Measurements from ENCODE around the gene BCAS3.

BCAS3 gene

GRCh38 chr17:61219460-61219859 lies 541.8 kb downstream of the BCAS3 start:
- TF ChIP-seq TAF1 (IDR thresholded peaks at IDR 0.05; ENCODE audit: low read depth) (no peak), MAX (IDR thresholded peaks at IDR 0.05) (no peak), TEAD4 (IDR thresholded peaks at IDR 0.05) (no peak), EP300 (IDR thresholded peaks at IDR 0.05; ENCODE audit: borderline replicate concordance) (no peak), CREB1 (IDR thresholded peaks at IDR 0.05; ENCODE audit: low read depth) (no peak), USF1 (IDR thresholded peaks at IDR 0.05) (no peak), RAD21 (IDR thresholded peaks at IDR 0.05; ENCODE audit: low read depth) (no peak)

- no peak for TF ChIP-seq TCF12 (IDR thresholded peaks at IDR 0.05; ENCODE audit: low read depth)
Measured at GRCh38 chr17:61221181-61221580, 543.5 kb downstream of the BCAS3 start.

GRCh38 chr17:61221597-61222471 lies 544.2 kb downstream of the BCAS3 start:
- TF ChIP-seq EP300 (IDR thresholded peaks at IDR 0.05; ENCODE audit: borderline replicate concordance) (no peak), TEAD4 (IDR thresholded peaks at IDR 0.05) (no peak), NFIC (IDR thresholded peaks at IDR 0.05) (no peak)

GRCh38 chr17:61223725-61224124 lies 546.1 kb downstream of the BCAS3 start:
- TF ChIP-seq CREB1 (IDR thresholded peaks at IDR 0.05; ENCODE audit: low read depth) (no peak), CEBPB (IDR thresholded peaks at IDR 0.05) (no peak), MAX (IDR thresholded peaks at IDR 0.05) (no peak), RAD21 (IDR thresholded peaks at IDR 0.05; ENCODE audit: low read depth) (no peak), TCF12 (IDR thresholded peaks at IDR 0.05; ENCODE audit: low read depth) (no peak), ZBTB7A (IDR thresholded peaks at IDR 0.05; ENCODE audit: low read depth) (no peak), EP300 (IDR thresholded peaks at IDR 0.05; ENCODE audit: borderline replicate concordance) (no peak), FOXM1 (IDR thresholded peaks at IDR 0.05; ENCODE audit: borderline replicate concordance, low read depth) (no peak), YY1 (IDR thresholded peaks at IDR 0.05; ENCODE audit: low read depth) (no peak), REST (IDR thresholded peaks at IDR 0.05; ENCODE audit: low read depth) (no peak), TEAD4 (IDR thresholded peaks at IDR 0.05) (no peak), EGR1 (IDR thresholded peaks at IDR 0.05) (no peak), USF1 (IDR thresholded peaks at IDR 0.05) (no peak)

GRCh38 chr17:61225178-61225882 lies 547.7 kb downstream of the BCAS3 start:
- no peak for TF ChIP-seq FOXM1 (IDR thresholded peaks at IDR 0.05; ENCODE audit: borderline replicate concordance, low read depth)
- TF ChIP-seq USF1 (IDR thresholded peaks at IDR 0.05): no peak
- no peak for TF ChIP-seq TAF1 (IDR thresholded peaks at IDR 0.05; ENCODE audit: low read depth)
- no peak for TF ChIP-seq REST (IDR thresholded peaks at IDR 0.05; ENCODE audit: low read depth)
- TF ChIP-seq CEBPB (IDR thresholded peaks at IDR 0.05): no peak
- TF ChIP-seq CREB1 (IDR thresholded peaks at IDR 0.05; ENCODE audit: low read depth): no peak
- no peak for TF ChIP-seq TEAD4 (IDR thresholded peaks at IDR 0.05)
- no peak for TF ChIP-seq NFIC (IDR thresholded peaks at IDR 0.05)

GRCh38 chr17:61227866-61228265 lies 550.2 kb downstream of the BCAS3 start:
- TF ChIP-seq ZBTB7A (IDR thresholded peaks at IDR 0.05; ENCODE audit: low read depth): no peak
- TF ChIP-seq EP300 (IDR thresholded peaks at IDR 0.05; ENCODE audit: borderline replicate concordance): no peak
- TF ChIP-seq USF1 (IDR thresholded peaks at IDR 0.05): no peak
- no peak for TF ChIP-seq EGR1 (IDR thresholded peaks at IDR 0.05)
- no peak for TF ChIP-seq FOXM1 (IDR thresholded peaks at IDR 0.05; ENCODE audit: borderline replicate concordance, low read depth)
- TF ChIP-seq TEAD4 (IDR thresholded peaks at IDR 0.05): no peak
- no peak for TF ChIP-seq MAX (IDR thresholded peaks at IDR 0.05)
- TF ChIP-seq YY1 (IDR thresholded peaks at IDR 0.05; ENCODE audit: low read depth): no peak
- no peak for TF ChIP-seq TCF12 (IDR thresholded peaks at IDR 0.05; ENCODE audit: low read depth)
- no peak for TF ChIP-seq CREB1 (IDR thresholded peaks at IDR 0.05; ENCODE audit: low read depth)
- TF ChIP-seq RAD21 (IDR thresholded peaks at IDR 0.05; ENCODE audit: low read depth): no peak

Data from Ishikawa (cell line).